ENCODE data around the gene SLC7A10. TPM values are rescaled to one million over a fixed set of nuclear protein-coding genes. Genes with fewer than 3 reads are reported as not detected.
"Not testable (repeated sequence)": the region's sequence is repeated elsewhere in the genome, so short reads cannot be mapped to it uniquely, and the experiment has no call there.

The SLC7A10 gene
- total RNA-seq, 1 donor from 2014 or later, result not detected

DNA sequence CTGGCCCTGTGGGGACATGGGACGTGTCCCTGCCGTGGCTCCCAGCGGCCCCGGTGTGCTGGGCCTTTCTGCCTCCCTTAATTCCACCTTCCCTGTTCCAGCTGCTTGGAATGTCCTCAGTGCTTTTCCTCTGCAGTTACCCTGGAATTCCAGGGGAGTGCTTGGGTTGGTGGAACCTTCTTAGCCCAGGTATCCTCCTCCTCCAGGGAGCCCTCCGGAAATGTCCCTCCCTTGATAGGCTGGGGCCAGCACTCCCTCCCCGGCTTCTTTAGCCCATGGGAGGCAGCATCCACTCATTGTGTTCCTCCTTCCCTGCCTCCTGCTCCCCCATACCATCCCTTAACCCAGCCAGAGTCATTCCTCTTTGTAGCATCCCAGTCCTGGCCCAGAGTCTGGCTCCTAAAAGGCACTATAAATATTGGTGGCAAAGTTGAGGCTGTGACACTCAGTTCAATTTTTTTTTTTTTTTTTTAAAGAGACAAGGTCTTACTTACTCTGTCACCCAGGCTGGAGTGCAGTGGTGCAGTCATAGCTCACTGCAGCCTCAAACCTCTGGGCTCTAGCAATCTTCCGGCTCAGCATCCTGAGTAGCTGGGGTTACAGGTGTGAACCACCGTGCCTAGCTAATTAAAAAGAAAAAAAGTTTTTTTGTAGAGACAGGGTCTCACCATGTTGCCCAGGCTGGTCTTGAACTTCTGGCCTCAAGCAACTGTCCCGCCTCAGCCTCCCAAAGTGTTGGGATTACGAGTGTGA is 13.7 kb upstream of the SLC7A10 start:
- DNase-seq (ENCODE audit: low read depth, low spot score), result no peak

DNA sequence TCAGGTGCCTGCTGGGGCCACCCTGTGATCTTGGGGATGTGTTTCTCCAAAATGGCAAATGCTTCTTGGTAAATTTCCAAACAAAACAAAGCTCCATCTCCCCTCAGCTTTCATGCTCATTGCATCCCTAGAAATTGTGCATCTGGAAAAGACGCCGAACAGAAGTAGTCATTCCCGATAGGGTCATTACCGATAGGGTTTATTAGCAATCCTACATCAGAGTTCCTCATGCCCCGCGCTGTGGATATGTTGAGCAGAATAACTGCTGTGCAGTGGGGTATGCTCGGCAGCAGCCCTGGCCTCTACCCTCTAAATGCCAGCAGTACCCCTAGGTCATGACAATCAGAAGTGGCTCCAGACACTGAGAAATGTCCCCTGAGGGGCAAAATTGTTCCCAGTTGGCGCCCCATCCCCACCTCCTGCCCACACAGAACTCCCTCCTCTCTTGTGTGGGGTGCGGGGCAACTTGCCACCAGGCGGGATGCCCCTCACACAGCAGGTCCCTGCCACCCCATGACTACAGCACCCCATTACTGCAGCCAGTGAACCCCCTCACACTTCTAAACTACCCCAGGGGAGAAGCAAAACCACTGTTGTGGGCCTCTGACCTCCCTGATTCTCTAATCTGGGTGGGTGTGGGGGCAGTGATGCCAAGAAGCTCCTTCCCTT is 13.0 kb upstream of the SLC7A10 start:
- no peak for DNase-seq (ENCODE audit: low read depth, low spot score)

DNA sequence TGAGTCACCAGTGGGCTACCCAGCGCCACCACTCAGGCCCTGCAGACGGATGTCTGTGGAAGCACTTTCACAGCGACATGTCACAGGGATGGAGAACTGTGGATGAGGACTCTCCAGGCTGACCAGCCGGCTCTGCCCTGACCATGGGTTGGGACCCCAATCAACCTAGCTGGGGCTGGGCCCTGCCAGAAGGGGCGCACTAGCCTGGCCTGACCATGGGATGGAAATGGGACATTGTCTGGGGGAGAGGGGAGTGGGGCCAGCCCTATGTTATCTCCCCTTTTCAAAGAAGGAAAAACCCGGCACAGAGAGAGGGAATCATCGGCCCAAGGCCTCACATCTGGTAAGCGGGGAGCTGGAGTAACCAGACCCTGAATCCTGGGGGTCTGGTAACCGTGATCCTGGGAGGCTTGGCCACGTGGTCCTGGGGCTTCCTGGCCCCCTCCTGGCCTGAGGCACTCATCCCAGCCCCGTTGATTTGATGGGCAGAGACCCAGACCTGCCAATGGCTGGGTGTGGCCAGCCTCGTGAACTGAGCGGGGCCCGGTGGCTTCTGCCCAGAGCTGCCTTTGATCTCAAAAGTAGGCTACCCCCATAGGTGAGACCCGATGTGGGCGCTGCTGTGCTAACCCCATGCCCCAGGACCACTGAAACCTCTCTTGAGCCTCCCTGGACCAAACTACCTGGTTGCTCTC is 11.2 kb upstream of the SLC7A10 start:
- no peak for DNase-seq (ENCODE audit: low read depth, low spot score)

DNA sequence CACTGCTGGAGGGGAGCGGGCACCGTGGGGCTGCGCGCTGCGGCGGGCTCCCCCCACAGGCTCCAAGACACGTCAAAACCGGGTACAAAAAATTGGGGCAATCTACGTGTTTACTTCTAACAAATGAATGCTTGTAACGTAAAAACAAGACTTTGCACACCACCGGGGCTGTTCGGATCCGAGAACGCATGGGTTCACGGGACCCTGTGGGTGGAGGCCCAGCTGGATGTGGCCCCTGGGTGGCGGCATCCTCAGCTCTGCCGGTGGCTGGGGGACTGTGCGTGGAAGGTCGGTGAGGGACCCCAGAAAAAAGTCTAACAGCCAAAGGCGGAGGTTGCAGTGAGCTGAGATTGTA is 10.3 kb upstream of the SLC7A10 start:
- DNase-seq (ENCODE audit: low read depth, low spot score), result no peak

DNA sequence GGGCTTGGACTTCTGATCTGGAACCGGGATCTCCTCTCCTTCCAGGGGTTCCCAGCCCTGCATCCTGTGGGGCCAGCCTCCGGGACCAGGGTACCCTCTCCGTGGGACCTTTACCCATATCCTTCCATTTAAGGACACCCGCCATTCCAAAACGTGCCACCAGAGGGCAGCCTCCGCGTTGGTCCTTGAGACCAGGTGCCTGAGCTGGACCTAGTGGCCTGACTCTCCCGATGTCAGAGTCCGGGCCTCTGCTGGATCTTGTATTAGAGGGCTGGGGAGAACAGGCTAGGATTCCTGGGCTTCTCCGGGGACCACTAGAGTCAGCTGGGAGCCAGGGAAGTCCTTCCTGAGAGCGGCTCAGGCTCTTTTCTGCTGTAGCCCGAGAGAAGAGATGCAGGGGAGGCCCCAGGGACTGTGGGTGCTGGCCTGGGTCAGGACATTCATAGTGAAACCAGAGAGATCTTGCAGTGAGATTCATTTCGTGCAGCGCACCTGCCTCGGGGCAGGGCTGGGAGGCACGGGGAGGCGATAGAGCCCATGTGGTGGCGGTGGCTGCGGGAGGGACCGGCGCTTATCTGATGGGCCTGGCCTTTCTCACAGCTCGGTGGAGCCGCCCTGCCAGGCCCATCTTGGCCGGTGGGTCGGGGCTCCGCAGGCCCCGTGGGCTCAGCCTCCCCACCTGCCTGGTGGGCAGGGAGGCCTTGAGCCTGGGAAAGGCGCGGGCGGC is 9.8 kb upstream of the SLC7A10 start:
- peak; percentile 2 for DNase-seq (ENCODE audit: low read depth, low spot score)

DNA sequence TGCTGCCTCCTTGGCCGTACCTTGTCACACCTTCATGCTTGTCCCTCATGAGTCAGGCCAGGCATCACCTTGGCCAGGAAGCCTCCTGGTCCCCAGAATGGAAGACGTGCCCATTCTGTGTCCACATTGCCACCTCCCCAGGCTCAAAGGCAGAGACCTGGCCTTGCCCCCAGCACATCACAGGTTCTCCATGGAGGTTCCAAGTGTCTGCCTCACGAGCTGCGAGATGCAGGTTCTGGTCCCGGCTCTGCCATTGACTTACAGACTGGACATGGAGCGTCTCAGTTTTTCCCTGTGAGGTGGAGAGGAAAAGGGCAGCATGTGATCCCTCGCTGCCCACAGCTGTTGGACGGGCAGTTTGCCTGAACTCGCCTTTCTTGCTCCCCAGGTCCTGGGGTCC is 9.1 kb upstream of the SLC7A10 start:
- DNase-seq (ENCODE audit: low read depth, low spot score), result no peak

DNA sequence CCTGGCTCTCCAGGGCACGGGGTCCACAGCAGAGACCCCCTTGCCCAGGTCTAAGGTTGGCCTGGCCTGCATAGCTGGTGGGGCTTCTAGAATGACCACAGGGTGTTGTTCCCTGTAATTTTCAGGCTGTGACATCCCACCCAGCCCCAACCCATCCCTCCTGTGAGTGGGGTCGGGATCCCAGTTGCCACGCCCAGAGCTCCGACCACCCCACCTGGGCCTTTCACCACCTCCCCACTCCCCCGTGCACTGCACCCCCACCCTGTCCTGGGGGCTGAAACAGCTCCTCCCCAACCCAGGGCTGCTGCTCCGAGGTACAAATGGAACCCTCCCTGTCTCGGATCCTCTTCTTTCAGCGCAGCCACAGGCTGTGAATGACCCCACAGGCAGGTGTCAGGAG is 8.4 kb upstream of the SLC7A10 start:
- no peak for DNase-seq (ENCODE audit: low read depth, low spot score)

DNA sequence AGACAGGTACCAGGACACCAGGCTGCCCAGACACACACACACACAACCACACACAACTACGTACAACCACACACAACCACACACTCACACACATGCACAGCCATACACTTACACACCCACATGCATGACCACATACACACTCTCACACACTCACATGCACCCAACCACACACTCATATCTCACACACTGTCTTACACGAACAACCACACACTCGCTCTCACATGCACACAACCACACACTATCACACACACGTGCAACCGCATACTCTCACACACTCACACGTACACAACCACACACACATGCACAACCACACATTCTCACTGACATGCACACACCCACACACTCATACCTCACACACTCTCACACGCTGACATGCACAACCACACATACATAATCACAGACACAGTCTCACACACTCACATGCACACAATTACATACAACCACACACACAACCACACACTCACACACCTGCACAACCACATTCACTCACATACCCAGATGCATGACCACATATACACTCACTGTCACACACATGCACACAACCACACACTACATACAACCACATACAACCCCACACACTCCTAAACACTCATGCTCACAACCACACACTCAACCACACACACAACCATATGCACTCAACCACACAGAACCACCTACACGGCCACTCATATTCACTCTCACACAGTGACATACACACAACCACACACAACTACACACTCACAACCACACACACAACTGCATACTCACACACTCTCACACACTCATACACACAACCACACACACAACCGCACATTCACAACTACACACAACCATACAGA is 7.6 kb upstream of the SLC7A10 start:
- no peak for DNase-seq (ENCODE audit: low read depth, low spot score)

DNA sequence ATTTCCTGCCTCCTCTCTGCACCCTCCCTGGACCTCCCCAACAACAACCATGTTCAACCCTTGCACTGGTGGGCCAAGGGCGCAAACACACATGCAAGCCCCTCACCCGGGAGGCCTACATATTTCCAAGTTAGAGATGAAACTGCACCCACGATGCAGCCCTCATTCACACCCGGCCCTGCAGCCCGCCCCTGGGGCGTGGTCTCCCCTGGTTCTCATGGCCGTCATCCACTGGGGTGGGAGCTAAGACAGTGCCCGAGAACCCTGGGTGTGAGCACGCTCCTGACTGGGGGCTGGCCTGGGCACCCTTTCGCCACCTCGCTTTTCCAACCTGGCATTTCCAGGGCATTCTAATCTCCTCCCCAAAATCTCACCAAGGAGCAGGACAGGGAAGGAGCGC is 7.0 kb upstream of the SLC7A10 start:
- DNase-seq (ENCODE audit: low read depth, low spot score), result no peak

DNA sequence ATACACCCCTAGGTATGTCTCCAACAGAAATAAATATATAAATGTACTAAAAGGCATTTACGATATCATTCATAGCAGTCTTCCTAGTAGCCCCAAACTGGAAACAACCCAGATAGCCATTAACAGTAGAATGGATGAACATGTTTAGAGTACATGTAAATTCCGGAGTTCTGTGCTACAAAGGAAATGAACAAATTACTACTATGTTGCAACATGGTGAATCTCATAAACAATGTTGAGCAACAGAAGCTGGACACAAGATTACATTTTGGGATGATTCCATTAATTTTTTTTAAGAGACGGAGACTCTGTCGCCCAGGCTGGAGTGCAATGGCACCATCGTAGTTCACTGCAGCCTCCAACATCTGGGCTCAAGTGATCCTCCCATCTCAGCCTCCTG is 5.9 kb upstream of the SLC7A10 start:
- no peak for DNase-seq (ENCODE audit: low read depth, low spot score)

DNA sequence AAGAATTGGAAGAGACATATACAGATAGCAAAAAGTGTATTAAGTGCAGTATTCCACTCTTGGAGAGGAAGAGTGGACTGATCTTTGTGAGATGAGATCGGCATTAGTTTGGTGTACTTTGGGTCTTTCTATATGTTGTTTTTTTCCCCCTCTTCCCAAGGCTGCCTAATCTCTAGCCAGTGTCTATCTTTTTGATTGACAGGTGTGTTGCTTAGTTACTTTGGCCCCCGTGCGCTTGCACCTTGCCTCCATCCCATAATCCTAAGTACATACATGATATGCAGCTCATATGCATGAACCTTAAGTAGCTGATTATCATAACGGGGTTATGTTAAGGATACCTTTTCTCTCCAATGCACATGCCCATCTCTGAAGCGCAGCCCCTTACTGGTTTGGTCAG is 4.3 kb upstream of the SLC7A10 start:
- no peak for DNase-seq (ENCODE audit: low read depth, low spot score)

DNA sequence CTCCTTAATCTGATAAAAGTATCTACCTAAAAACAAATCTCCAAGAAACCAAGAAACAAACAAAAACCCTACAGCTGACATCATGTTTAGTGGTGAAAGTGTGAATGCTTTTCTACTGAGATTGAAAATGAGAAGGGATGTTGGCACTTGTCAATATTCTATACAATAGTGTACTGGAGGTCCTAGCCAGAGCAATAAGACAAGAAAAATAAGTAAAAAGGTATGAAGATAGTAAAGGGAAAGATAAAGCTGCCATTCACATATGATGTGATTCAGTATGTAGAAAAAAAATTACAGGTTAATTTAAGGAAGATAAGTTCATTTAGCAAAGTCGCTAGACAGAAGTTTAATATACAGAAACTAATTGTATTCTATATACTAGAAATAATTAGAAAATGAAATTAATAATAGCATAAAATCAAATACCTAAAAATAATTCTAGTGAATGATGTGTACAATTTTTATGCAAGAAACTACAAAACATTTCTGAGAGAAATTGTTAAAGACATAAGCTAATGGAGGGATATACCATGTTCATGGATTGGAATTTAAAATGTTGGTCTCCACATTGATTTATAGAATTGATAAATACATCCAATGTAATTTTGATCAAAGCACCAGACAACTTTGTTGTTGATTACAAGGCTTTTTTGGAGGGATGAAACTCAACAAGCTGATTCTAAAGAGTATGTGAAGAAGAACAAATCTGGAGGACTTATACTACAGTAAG is 2.4 kb upstream of the SLC7A10 start:
- no peak for DNase-seq (ENCODE audit: low read depth, low spot score)

DNA sequence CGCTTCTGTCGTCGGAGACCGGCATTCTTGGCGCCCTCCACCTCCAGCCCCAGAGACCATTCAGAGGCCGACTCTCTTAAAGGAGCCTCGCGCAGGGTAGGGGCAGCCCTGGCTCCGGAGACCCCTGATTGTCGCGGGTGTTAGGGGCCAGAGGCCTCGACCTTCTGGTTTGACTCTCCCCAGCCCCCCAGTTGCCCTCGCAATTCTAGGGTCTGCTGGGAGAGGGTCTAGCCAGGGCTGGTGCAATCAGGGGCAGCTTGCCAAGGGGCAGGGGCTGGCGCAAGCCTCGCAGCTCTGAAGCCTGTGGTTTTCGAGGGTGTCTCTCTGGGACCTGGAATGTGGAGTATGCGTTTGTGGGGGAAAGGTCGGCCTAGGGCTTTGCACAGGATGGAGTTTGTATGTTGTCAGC is 1.6 kb upstream of the SLC7A10 start:
- no peak for DNase-seq (ENCODE audit: low read depth, low spot score)

DNA sequence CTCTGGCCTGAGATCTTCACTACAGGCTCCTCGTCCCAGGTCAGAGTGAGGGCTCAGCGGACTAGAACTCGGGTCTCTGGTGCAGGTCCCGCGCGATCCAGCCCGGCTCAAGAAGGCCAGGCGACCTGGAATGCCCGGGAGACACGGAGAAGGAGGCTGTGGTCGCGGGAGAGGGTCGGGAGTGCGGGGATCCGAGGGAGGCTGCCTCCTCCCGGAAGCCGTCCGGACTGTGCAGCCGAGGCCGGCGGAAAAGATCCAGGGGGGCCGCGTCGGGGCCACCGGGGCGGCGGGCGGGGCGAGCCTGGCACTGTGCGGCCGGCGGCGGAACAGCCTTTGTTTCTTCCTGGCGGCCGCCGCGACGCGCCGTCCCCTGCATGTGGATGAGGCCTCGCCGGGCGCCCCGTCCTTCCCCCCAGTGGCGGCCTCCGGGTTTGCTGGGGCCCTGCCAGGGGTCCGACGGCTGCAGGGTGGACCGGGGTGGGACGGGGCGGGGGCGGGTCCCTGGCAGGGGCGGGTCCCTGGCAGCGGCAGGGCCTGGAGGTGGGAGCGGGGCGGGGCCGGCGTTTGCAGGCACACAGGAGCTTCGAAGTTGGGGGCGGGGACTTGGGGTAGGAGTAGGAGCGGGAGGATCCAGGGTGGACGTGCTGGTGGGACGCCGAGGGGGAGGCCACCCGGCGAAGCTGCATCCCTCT is 1.0 kb upstream of the SLC7A10 start:
- DNase-seq (ENCODE audit: low read depth, low spot score), result no peak

DNA sequence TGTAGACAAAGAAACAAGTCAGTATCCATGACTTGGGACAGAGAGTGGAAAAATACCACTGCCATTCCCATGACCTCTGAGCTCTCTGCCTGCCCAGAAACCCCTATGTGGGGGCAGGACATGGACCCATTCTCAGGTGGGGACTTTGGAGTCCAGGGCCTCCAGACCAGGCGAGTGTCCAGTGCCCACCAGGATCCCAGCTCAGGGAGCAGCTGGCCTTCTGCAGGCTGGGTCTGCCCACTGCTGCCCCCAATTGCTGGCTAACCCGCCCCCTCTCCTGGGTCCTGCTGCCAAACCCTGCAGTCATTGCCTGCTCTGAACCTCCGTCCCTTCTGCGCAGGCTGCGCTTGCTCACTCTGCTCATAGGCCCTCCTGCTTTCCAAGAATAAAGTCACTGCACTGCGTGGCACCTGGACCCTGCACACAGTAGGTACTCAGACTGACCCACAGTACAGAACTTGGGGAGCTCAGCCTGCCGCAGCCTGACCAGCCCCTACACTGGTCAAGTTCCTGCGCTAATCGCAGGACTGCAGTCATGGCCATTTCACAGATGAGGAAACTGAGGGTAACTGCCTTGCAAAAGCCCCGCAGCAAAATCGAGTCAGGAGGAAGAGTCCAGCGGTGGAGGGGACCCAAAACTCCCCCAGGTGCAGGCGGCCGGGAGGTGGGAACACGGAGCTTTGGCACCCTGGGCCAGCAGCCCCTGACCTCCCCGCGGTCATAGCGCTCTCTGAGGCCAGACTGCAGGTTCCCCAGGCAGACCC is 774 bp downstream of the SLC7A10 start:
- no peak for DNase-seq (ENCODE audit: low read depth, low spot score)

DNA sequence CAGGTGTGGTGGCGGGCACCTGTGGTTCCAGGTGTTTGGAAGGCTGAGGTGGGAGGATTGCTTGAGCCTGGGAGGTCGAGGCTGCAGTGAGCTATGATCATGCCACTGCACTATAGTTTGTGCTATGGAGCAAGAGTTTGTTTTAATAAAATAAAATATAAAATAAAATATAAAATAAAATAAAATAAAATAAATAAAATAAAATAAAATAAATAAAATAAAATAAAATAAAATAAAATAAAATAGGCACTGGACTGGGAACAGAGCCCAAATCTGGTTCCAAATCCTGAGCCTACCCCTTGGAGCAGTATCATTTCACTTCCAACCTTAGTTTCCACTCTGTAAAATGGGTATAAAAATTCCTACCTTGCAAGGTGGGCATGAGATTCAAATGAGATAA is 3.4 kb downstream of the SLC7A10 start:
- DNase-seq (ENCODE audit: low read depth, low spot score), result not testable (repeated sequence)

DNA sequence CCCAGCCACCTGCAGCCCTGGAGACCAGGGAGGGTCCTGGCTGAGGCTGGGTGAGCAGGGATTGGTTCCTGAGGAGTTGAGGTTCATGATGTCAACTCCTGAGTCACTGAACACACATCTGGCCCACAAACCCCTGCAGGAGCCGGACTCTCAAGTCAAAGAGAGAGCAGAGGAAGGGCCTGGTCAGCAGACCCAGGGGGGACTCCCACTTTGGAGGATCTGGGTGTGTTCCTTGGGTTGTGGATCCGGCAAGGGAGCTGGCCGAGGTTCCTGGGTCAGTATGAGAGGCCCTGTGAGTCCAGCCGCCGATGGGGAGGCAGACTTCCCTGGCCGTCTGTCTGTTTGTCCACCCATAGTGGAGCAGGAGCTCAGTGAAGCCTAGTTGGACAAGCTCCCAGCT is 4.0 kb downstream of the SLC7A10 start:
- no peak for DNase-seq (ENCODE audit: low read depth, low spot score)

DNA sequence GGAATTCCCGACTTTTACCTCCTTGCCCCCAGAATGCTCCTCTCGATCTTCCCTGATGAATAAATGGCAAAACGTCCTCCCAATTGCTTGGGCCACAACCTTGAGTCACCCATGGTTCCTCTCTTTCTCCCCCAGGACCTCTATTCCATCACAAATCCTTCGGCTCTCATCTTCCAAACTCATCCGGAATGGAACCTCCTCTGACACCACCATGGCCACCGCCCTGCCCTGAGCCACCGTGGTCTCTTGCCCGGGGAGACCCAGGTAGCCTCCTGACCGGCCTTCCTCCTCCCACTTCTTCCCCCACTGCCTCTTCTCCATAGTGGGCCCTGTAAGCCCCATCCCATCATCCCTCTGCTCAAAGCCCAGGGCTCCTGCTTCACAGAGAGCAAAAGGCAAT is 4.9 kb downstream of the SLC7A10 start:
- no peak for DNase-seq (ENCODE audit: low read depth, low spot score)

DNA sequence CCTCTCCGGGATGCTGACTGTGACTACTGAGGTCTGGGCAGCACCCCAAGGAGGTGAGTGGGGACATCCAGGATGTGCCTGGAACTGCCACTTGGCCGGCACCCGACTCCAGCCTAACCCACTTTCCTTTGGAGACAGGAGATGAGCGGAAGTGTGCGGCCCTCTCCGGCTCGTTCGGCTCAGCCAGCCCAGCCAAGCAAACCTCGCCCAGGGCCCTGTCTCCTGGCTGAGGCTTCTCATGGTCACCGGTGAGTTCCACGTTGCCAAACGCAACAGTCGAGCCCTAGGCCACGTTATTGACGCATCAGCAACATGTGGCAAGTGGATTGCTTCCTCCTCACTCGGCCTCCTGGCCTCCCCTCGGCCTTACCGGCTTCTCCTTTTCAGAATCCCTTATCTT is 5.5 kb downstream of the SLC7A10 start:
- no peak for DNase-seq (ENCODE audit: low read depth, low spot score)

Data from pulmonary artery endothelial cell (primary cell).